HG03520 (cell line): ENCODE measurements around the gene SCAMP3.

Experiments
- ATAC-seq: cut with Tn5 transposase; IDR thresholded peaks from one replicate; pipeline ENCODE4 v1.9.1; 2021; ENCODE audit warnings: mild to moderate bottlenecking, moderate library complexity; ENCODE audit not compliant: unreplicated experiment

The SCAMP3 gene

DNA sequence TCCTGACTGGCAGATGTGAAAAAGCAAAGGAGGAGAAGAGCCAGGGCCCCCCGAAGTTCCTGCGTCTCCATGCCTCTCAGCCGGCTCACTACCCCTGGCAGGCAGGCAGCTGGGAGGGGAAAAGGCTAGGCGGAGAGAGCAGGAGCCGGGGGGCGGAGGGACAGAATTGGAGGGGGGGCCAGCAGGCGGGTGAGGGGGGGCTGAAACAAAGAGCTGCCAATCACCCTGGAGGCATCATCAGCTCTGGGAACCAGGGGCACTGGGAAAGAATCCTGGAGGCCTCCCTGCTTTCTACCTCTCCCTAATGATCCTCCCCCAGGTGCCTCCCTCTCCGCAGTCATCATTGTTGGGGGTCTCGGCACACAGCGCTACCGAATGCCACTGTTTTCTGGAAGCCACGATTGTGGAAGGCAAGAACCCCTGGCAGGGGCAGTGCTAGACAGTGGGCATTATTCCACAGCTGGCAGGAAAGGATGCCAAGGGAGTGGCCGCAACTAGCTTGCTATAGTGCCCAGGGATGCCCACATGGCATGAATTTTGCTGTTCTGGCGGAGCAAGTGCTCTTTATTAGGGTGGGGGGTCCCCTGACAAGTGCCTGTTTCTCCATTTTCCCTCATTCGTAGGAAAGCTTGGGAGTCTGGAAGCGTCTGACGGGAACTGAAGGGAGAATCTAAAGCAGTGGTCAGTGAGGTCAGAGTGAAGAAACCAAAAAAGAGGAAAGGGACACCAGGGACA lies 54.2 kb downstream of the SCAMP3 start, which contains the start of gene THBS3:
Gene THBS3 (minus strand): TSS at position 92 of the 735 bp plus-strand sequence. CDS start 21 bp downstream, at position 71.
- no peak for ATAC-seq

DNA sequence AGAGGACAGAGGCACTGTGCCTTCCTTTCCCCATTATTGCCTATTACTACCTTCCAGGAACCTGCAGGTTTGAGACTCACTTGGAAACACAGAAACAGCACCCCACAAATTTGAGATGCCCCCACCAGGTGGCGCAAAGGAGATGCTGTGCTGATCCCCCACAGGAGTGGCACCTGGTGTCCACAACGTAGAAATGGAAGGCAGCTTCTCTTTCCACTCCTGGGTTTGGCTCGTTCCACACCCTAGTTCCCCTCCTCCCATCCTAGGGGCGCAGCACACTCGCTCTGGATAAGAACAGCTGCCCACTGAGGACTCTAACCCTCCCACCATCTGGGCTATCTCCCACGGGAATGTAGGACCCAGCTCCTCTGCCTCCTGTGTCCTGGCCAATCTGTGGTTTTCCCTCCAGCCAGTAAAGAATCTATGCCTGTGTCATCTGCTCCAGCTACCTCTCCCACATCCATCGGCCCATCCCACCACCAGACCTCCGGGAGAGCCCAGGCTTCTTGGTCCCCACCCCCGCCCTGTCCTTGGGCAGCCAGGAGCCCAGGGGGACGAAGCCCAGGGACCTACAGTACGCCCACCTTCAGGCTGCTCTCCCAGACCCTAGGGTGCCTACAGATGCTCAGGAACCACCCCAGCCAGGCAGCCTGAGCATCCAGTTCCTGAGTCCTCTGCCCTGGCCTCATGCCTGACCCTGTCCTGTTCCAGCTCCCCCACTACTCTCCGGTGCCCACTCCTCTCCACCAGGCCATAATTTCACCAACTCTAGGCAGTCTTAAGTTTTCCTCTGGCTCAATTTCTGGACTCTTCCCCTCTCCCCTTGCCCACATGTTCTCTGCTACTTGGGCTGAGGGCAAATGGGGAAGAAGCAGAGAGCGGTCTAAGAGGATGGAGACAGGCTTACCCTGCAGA lies 55.0 kb downstream of the SCAMP3 start:
- no peak for ATAC-seq
